ENCODE measurements around the gene SLC35D1.
A peak's percentile ranks its signal among the peaks of the same experiment; 100 is the strongest.
"Not testable (repeated sequence)": the region's sequence is repeated elsewhere in the genome, so short reads cannot be mapped to it uniquely, and the experiment has no call there.

Gene SLC35D1

DNA sequence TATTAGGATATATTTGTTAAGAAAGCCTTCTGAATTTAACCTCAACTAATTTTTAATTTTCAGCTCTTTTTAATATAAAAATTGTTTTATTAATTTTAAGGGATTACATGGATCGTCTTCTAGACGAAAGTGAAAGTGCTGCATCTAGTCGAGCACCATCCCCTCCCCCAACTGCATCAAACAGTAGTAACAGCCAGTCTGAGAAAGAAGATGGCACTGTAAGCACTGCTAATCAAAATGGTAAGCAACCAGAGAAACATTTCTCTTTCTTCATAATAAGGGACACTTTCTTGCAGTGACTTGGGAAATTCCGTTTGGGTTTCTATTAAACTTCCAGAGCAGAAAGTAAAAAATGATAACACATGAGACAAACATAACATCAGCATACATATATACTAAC is 72.3 kb downstream of the SLC35D1 start:
- H3K36me3 Mint-ChIP-seq = peaks cover 33% of the 10 kb centered on the region
- H3K27ac Mint-ChIP-seq = peak overlapping the region; percentile 42
- H3K9me3 Mint-ChIP-seq = no peaks in the 10 kb centered on the region
- H3K27me3 Mint-ChIP-seq = no peaks in the 10 kb centered on the region
- H3K4me3 Mint-ChIP-seq = no peak overlapping the region
- H3K4me1 Mint-ChIP-seq = peaks cover 18% of the 10 kb centered on the region
- ATAC-seq = no peak

GRCh38 chr1:66980745-66981367 is 73.1 kb downstream of the SLC35D1 start:
- H3K27ac Mint-ChIP-seq = peak overlapping the region; percentile 42

GRCh38 chr1:66979621-66980020 is 74.3 kb downstream of the SLC35D1 start:
- not testable (repeated sequence) for ATAC-seq, H3K9me3 Mint-ChIP-seq, H3K27ac Mint-ChIP-seq, H3K27me3 Mint-ChIP-seq, H3K4me3 Mint-ChIP-seq
- H3K4me1 Mint-ChIP-seq = peaks cover 15% of the 10 kb centered on the region
- H3K36me3 Mint-ChIP-seq = peaks cover 39% of the 10 kb centered on the region

More at GRCh38 chr1:66980745-66981367, 73.1 kb downstream of the SLC35D1 start:
- no peak overlapping the region for H3K4me3 Mint-ChIP-seq
- ATAC-seq = no peak
- no peaks in the 10 kb centered on the region for H3K27me3 Mint-ChIP-seq
- H3K36me3 Mint-ChIP-seq = peaks cover 33% of the 10 kb centered on the region
- no peaks in the 10 kb centered on the region for H3K9me3 Mint-ChIP-seq
- peaks cover 18% of the 10 kb centered on the region for H3K4me1 Mint-ChIP-seq

GRCh38 chr1:66978201-66978600 is 75.7 kb downstream of the SLC35D1 start:
- Mint-ChIP-seq H3K9me3 (no peaks in the 10 kb centered on the region), H3K36me3 (peaks cover 29% of the 10 kb centered on the region), H3K27ac (no peak overlapping the region), H3K27me3 (no peaks in the 10 kb centered on the region), H3K4me1 (peaks cover 4% of the 10 kb centered on the region), H3K4me3 (no peak overlapping the region)
- ATAC-seq = no peak

- Mint-ChIP-seq H3K36me3 (peaks cover 48% of the 10 kb centered on the region), H3K4me1 (peaks cover 7% of the 10 kb centered on the region), H3K27ac (no peak overlapping the region), H3K27me3 (no peaks in the 10 kb centered on the region), H3K4me3 (no peak overlapping the region), H3K9me3 (peaks cover 3% of the 10 kb centered on the region)
- ATAC-seq = no peak
Measured at GRCh38 chr1:66968574-66968973, 85.4 kb downstream of the SLC35D1 start.

DNA sequence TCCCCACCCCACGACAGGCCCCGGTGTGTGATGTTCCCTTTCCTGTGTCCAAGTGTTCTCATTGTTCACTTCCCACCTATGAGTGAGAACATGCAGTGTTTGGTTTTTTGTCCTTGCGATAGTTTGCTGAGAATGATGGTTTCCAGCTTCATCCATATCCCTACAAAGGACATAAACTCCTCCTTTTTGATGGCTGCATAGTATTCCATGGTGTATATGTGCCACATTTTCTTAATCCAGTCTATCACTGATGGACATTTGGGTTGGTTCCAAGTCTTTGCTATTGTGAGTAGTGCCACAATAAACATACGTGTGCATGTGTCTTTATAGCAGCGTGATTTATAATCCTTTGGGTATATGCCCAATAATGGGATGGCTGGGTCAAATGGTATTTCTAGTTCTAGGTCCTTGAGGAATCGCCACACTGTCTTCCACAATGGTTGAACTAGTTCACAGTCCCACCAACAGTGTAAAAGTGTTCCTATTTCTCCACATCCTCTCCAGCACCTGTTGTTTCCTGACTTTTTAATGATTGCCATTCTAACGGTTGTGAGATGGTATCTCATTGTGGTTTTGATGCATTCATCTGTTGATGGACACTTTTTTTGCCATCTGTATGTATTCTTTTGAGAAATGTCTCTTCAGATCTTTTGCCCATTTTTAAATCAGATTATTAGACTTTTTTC is 87.6 kb downstream of the SLC35D1 start:
- H3K4me1 Mint-ChIP-seq, H3K27me3 Mint-ChIP-seq, H3K27ac Mint-ChIP-seq, H3K4me3 Mint-ChIP-seq, ATAC-seq, H3K9me3 Mint-ChIP-seq: not testable (repeated sequence)
- peaks cover 58% of the 10 kb centered on the region for H3K36me3 Mint-ChIP-seq

GRCh38 chr1:66957938-66958337 is 96.0 kb downstream of the SLC35D1 start:
- Mint-ChIP-seq H3K4me1 (peaks cover 6% of the 10 kb centered on the region), H3K9me3 (no peaks in the 10 kb centered on the region), H3K27ac (no peak overlapping the region), H3K4me3 (no peak overlapping the region), H3K36me3 (peaks cover 69% of the 10 kb centered on the region), H3K27me3 (no peaks in the 10 kb centered on the region)
- no peak for ATAC-seq

DNA sequence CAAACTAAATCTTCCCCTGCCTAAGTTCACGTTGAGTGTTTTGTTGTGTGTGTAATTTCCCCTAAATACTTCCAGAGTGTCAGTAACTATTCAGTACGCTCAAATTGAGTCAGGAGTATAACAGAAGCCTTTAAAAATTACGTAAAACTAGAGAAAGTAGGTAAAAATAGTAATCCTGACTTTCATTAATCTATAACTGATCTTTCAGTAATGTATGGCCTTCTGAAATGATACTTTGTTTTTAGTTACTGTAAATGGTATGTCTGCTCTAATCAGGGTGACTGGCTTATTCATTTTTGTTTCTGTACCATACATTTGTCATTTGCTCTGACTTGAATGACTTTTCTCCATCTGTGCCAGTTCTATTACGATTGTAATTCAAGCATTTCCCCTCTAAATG is 99.7 kb downstream of the SLC35D1 start:
- ATAC-seq = no peak
- peaks cover 56% of the 10 kb centered on the region for H3K36me3 Mint-ChIP-seq
- no peak overlapping the region for H3K4me3 Mint-ChIP-seq
- H3K4me1 Mint-ChIP-seq = peaks cover 6% of the 10 kb centered on the region
- H3K27me3 Mint-ChIP-seq = no peaks in the 10 kb centered on the region
- H3K27ac Mint-ChIP-seq = peak overlapping the region; percentile 53
- no peaks in the 10 kb centered on the region for H3K9me3 Mint-ChIP-seq

GRCh38 chr1:66951513-66951912 is 102.4 kb downstream of the SLC35D1 start:
- Mint-ChIP-seq H3K27ac (no peak overlapping the region), H3K36me3 (peaks cover 60% of the 10 kb centered on the region), H3K4me3 (no peak overlapping the region), H3K9me3 (no peaks in the 10 kb centered on the region), H3K27me3 (no peaks in the 10 kb centered on the region), H3K4me1 (peaks cover 12% of the 10 kb centered on the region)
- ATAC-seq = no peak
